Measurements from ENCODE around the gene KDM2B. TPM values are rescaled to one million over a fixed set of nuclear protein-coding genes. Genes with fewer than 3 reads are reported as not detected.

The KDM2B gene
- total RNA-seq, 1 donor, result 63.7 TPM

DNA sequence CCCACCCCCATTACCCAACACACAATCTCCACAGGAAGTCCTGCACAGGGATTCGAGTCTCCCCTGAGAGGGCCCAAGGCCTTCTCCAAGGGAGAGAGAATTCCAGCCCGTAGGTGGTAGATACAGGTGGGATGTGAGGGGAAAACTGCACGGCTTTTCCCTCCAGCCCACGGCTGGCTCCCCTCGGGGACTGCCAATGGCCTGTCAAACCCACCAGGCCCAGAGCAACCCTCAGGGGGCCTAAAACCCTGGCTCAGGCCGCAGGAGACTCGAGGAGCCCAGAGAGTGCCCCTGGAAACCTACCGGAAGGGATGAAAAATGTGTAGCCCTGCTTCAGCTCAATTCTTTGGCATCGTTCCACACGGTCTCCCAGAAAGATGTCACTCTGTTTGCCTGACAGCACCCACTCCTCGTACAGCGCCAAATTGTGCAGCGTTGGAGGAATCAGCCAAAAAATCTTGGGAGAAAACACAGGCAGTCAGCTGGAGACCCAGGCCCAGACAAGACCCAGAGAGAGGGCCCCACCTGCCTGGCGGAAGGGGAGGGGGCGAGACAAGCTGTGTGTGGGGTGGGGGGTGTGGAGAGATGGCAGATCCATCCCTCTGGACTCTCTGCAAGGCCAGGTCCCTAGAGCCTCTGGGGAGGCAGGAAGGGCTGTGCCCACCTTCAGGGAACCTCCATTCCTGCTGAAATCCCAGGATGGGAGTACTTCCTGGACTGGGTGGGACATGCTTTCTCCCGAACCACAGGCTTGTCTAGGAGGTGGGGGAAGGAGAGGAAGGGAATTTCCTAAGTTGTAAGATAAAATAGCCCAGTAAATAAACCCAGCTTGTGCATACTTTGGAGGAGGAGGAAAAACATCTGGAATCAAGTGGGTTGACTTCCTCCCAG lies 48.1 kb downstream of the KDM2B start:
- no peak overlapping the region for H3K4me3 ChIP-seq (ENCODE audit: low read length)
- H3K27me3 ChIP-seq (ENCODE audit: insufficient read depth, low read length), result no peaks in the 10 kb centered on the region
- peaks cover 56% of the 10 kb centered on the region for H3K4me1 ChIP-seq (ENCODE audit: insufficient read depth, low read length)
- no peaks in the 10 kb centered on the region for H3K9me3 ChIP-seq (ENCODE audit: low read depth, low read length)

DNA sequence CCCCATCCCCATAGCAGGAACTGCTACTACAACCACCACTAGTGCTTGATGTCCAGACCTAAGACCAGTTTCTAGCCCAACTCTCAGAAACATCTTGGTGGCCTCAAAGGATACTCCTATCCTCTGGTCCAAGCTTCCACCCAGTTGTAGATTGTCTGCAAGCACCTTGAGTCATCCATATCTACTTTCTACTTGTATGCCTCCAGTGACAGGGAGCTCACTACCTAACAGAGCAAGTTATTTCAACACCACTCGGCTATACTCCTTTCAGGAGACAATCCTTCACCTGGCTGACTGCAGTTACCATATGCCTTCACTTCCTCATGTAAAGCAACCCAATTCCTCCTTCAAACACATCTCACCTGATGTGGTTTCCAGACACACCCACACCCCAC lies 49.5 kb downstream of the KDM2B start:
- Histone ChIP-seq H3K27me3 (ENCODE audit: insufficient read depth, low read length) (no peaks in the 10 kb centered on the region), H3K4me3 (ENCODE audit: low read length) (no peak overlapping the region), H3K9me3 (ENCODE audit: low read depth, low read length) (no peaks in the 10 kb centered on the region), H3K4me1 (ENCODE audit: insufficient read depth, low read length) (peaks cover 49% of the 10 kb centered on the region)

DNA sequence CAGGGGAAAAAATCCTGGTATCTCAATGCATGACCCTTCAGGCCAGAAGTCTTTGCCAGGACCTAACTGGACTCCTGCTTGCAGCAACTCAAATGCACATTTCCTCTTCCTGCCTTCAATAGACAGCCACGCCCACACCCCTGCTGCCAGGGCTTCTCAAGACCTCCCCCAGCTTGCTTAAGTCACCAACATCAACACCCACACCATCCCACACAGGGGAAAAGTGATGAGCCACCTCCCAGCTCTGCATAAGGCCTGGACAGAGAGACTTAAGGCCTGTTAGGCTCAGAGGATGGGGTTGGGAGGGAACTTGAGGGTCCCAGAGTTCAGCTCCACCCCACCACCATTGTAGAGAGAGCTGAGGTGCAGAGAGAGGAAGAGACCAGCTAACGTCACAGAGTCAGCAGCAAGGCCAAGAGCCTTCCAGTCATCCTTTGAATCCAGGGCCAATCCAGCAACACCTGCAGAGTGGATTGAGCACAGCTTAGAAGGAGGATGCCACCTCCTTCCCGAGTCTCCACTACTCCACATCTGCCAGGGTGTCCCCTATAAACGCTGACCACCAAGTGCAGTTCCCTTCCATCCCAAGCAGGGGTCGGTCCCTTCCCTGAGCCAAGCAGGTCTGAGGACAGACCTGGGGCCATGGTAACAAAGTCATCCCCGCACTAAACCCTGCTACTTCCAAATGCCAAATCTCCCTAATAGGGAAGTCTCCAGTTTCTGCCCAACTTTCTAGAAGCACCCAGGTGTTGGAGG lies 50.0 kb downstream of the KDM2B start:
- no peaks in the 10 kb centered on the region for H3K27me3 ChIP-seq (ENCODE audit: insufficient read depth, low read length)
- H3K4me1 ChIP-seq (ENCODE audit: insufficient read depth, low read length), result peaks cover 44% of the 10 kb centered on the region
- H3K4me3 ChIP-seq (ENCODE audit: low read length), result no peak overlapping the region
- H3K9me3 ChIP-seq (ENCODE audit: low read depth, low read length), result no peaks in the 10 kb centered on the region

DNA sequence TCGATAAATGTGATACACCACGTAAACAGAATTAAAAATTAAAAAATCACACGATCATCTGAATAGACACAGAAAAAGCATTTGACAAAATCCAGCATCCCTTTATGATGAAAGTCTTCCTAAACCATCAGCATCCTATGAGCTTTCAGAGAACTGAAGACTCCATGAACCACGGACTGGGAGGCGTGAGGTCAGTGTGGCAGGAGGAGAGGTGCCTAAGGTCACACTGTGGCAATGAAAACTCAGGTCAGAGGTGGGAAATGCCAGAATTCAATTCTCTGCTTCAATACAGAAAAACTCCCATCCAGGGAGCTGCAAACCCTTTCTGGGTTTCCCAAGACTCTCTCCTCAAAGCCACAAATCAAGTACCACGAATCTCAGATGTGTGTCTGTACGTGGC lies 51.6 kb downstream of the KDM2B start:
- Histone ChIP-seq H3K27me3 (ENCODE audit: insufficient read depth, low read length) (no peaks in the 10 kb centered on the region), H3K4me1 (ENCODE audit: insufficient read depth, low read length) (peaks cover 28% of the 10 kb centered on the region), H3K4me3 (ENCODE audit: low read length) (no peak overlapping the region), H3K9me3 (ENCODE audit: low read depth, low read length) (no peaks in the 10 kb centered on the region)

DNA sequence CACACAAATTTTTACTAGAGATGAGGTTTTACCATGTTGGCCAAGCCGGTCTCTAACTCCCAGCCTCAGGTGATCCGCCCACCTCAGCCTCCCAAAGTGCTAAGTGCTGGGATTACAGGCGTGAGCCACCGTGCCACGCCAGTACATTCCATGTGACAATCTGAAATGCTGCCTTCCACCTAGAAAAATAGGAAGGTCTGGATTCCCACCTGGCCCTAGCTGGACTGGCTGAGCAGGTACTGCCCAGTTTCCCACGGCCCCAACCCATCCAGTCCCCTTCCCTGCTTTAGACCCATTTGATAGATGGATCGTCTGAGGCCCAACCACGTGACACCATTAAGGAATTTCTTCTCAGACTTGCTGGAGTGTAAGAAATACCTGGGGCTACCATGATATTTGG lies 55.4 kb downstream of the KDM2B start:
- peaks cover 6% of the 10 kb centered on the region for H3K4me1 ChIP-seq (ENCODE audit: insufficient read depth, low read length)
- no peaks in the 10 kb centered on the region for H3K27me3 ChIP-seq (ENCODE audit: insufficient read depth, low read length)
- H3K4me3 ChIP-seq (ENCODE audit: low read length), result no peak overlapping the region
- no peaks in the 10 kb centered on the region for H3K9me3 ChIP-seq (ENCODE audit: low read depth, low read length)

DNA sequence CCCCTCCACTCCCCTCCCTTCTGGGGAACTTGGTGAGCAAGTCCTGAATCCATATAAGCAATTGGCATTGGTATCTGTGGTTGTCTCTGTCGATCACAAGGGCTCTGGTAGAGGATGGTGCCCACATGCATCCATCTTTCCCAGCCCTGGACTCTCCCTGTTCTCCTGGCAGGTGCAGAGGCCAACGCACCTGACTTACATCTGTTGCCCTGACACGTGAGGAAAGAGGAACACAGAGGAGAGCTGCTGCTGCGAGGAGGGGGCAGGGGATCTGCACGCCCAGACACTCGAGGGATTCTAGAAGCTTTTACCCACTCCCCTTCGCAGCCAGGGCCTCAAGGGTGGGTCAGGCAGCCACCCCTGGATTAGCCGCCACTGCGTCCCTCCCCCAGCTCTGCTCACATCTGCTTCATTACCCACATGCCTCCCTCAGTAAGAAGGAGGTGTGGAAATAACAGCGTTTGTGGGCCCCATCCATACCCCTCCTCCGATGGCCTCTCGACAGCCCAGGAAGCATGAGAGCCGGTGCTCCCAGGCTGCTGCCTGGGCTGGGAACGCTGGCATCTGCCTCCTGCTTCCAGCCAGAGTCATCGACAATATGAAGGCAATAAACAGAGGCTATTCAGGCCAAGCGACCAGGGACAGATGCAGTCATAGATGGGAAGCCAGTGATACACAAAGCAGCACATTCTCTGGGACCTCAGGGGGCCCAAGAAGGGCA lies 56.5 kb downstream of the KDM2B start:
- Histone ChIP-seq H3K4me3 (ENCODE audit: low read length) (no peak overlapping the region), H3K27me3 (ENCODE audit: insufficient read depth, low read length) (no peaks in the 10 kb centered on the region), H3K9me3 (ENCODE audit: low read depth, low read length) (no peaks in the 10 kb centered on the region), H3K4me1 (ENCODE audit: insufficient read depth, low read length) (no peaks in the 10 kb centered on the region)

DNA sequence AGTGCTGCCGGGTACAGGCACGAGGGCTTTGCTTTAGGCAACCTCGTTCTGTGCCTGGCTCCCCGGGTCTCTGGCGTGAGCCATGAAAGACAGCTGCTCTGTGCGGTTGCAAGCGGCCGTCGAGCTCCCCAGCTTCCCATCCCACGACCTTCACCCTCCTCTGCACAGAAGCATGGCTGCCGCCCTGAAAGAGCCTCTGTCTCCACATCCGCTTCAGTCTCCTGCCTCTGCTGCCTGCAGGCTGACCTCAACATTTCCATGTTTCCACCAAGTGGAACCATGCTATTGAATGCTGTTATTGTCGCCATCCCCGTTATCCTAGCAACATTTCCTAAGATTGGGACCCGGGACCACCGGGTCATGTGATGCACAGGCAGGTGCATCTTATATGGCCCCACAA lies 57.1 kb downstream of the KDM2B start:
- Histone ChIP-seq H3K27me3 (ENCODE audit: insufficient read depth, low read length) (no peaks in the 10 kb centered on the region), H3K4me1 (ENCODE audit: insufficient read depth, low read length) (no peaks in the 10 kb centered on the region), H3K9me3 (ENCODE audit: low read depth, low read length) (no peaks in the 10 kb centered on the region), H3K4me3 (ENCODE audit: low read length) (no peak overlapping the region)

DNA sequence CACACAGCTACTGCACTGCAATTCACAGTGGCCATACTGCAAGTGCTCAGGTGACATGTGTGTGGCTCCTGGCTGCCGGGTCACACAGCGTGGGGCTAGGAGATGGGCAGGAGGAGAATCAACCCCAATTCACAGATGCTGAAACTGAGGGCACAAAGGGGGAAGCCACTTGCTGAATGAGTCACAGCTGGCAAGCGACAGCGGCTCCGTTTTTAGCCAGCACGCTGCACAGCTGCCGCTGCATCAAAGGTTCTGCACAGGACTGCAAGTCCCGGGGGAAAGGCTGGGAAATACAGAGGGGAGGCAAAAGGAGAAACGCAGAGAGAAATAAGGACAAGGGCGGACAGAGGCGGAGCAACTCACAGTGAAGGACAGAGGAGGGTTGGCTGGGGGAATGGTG lies 57.9 kb downstream of the KDM2B start:
- H3K27me3 ChIP-seq (ENCODE audit: insufficient read depth, low read length), result no peaks in the 10 kb centered on the region
- H3K4me3 ChIP-seq (ENCODE audit: low read length), result no peak overlapping the region
- no peaks in the 10 kb centered on the region for H3K9me3 ChIP-seq (ENCODE audit: low read depth, low read length)
- no peaks in the 10 kb centered on the region for H3K4me1 ChIP-seq (ENCODE audit: insufficient read depth, low read length)

DNA sequence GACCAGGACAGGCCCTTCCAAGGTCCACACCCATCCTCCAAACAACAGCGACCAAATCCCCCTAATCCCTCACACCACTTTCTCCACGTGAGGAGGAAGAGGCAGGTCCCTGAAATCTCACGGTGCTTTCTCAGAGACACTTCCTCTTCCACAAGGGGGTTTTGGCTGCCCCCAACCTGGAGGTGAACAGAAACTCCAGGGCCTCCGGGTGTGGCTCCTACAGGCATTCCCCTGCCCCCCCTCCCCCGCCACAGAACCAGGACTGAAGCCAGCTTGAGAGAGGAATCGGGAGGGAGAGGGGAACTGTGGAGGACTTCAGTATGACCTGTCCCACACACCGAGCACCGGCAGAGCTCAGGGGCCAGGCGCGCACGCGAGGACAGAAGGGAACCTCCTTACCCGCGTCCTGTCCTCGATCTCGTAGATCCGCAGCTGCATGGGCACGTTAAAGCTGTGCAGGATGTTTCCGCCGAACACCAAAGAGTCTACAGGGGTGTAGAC lies 60.2 kb downstream of the KDM2B start:
- Histone ChIP-seq H3K4me1 (ENCODE audit: insufficient read depth, low read length) (no peaks in the 10 kb centered on the region), H3K27me3 (ENCODE audit: insufficient read depth, low read length) (no peaks in the 10 kb centered on the region), H3K4me3 (ENCODE audit: low read length) (no peak overlapping the region), H3K9me3 (ENCODE audit: low read depth, low read length) (no peaks in the 10 kb centered on the region)

DNA sequence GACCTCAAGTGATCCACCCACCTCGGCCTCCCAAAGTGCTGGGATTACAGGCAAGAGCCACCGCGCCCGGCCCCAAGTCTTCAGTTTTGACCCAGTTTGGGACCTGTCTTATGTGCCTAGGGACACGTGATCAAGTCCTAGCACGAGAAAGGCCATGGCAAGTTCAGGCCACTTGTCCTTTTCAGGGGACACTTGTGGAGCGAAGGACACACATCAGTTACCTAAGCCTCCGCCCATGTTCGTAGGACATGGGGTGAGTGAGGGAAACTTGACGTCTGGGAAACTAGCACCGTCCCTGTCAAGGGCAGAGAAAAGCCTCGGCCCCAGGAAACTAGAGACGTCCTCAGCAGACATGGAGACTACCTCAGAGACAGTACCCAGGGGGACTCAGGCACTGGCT lies 60.7 kb downstream of the KDM2B start:
- Histone ChIP-seq H3K27me3 (ENCODE audit: insufficient read depth, low read length) (no peaks in the 10 kb centered on the region), H3K9me3 (ENCODE audit: low read depth, low read length) (no peaks in the 10 kb centered on the region), H3K4me1 (ENCODE audit: insufficient read depth, low read length) (no peaks in the 10 kb centered on the region)

DNA sequence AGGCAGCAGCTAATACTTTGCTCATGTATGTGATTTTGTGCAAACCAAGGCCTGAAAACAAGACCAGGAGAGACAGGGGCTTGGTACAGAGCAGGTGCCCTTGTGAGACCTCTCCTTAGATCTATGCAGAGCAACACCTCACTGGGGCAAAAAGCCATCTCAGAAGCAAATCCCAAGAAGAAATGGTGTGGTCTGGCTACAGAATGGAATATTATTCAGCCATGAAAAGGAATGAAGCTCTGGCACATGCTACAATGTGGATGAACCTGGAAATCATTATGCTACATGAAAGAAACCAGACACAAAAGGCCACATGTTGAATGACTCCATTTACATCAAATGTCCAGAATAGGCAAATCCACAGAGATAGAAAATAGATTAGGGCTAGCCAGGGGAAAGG lies 61.6 kb downstream of the KDM2B start:
- no peak overlapping the region for H3K4me3 ChIP-seq (ENCODE audit: low read length)

More for the DNA sequence above, 60.7 kb downstream of the KDM2B start:
- no peak overlapping the region for H3K4me3 ChIP-seq (ENCODE audit: low read length)

DNA sequence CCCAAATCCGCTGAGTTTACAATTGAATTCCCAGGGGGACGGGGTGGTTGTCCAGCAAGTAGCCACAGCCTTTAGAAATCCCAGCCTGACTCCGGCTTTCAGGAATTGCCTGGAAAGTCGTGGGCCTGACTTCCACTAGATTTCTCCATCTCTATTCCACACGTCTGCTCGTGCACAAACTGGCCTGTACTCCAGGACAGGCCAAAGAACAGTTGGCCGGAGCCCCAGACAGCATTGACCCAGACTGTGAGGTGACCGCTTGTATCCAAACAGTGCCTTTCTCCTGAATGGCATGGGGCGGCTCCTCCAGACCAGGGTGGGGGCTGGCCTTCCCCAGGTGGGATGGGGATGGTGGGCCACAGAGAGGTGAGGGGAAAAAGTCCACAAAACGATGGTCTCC lies 62.2 kb downstream of the KDM2B start:
- peaks cover 7% of the 10 kb centered on the region for H3K4me1 ChIP-seq (ENCODE audit: insufficient read depth, low read length)
- H3K27me3 ChIP-seq (ENCODE audit: insufficient read depth, low read length), result no peaks in the 10 kb centered on the region
- H3K4me3 ChIP-seq (ENCODE audit: low read length), result no peak overlapping the region
- H3K9me3 ChIP-seq (ENCODE audit: low read depth, low read length), result no peaks in the 10 kb centered on the region

More for the DNA sequence above, 61.6 kb downstream of the KDM2B start:
- Histone ChIP-seq H3K27me3 (ENCODE audit: insufficient read depth, low read length) (no peaks in the 10 kb centered on the region), H3K4me1 (ENCODE audit: insufficient read depth, low read length) (peaks cover 3% of the 10 kb centered on the region), H3K9me3 (ENCODE audit: low read depth, low read length) (no peaks in the 10 kb centered on the region)

DNA sequence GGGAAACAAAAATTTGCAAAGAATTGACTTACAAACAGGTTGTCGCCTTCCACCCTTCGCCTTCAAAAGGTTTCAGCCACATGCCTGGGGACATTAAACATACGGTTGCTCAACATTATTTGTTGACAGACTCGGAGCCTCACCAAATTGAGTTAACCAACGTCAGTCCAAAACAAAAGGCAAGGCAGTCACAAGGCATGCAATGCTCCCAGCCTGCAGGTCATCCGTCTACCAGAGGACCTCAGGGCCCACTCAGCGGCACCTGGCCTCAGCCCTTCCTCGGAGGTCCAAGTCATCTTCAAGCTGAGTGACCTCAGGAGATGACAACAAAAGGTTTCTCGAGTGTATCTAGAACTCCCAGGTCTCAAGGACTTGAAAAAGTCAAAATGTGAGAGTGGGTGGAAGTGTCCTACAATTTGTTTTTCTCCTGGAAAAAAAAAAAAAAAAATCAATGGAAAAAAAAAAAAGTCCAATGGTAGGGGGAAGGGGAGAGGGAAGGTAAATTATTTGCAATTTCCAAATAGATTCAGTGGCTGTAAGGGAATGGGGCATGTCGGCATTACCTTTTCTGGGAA lies 64.3 kb downstream of the KDM2B start:
- H3K9me3 ChIP-seq (ENCODE audit: low read depth, low read length), result no peaks in the 10 kb centered on the region
- no peak overlapping the region for H3K4me3 ChIP-seq (ENCODE audit: low read length)
- no peaks in the 10 kb centered on the region for H3K27me3 ChIP-seq (ENCODE audit: insufficient read depth, low read length)
- H3K4me1 ChIP-seq (ENCODE audit: insufficient read depth, low read length), result peaks cover 9% of the 10 kb centered on the region

DNA sequence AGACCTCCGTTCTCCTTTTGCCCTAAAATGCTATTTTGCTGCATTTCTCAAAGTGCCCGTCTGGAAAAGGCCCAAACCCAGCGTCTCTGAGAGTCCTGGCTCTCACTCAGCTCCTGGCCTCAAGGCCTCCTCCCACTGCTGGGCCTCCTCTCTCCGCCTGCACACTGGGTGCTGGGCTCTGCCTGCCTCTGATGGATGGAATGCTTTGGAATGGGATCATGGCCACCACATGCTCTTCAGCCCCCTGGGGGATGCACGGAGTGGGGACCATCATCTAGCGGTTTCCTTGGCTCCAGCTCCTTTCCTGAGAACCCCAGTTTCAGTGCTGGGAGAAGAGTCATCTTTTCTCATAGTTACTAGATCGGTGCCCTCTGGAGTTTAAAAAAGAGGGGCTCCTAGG lies 65.2 kb downstream of the KDM2B start:
- no peaks in the 10 kb centered on the region for H3K9me3 ChIP-seq (ENCODE audit: low read depth, low read length)
- peaks cover 9% of the 10 kb centered on the region for H3K4me1 ChIP-seq (ENCODE audit: insufficient read depth, low read length)
- no peak overlapping the region for H3K4me3 ChIP-seq (ENCODE audit: low read length)
- no peaks in the 10 kb centered on the region for H3K27me3 ChIP-seq (ENCODE audit: insufficient read depth, low read length)
